Stimulated activated CD4-positive, alpha-beta T cell treated with anti-CD3 and anti-CD28 coated beads, Interleukin-2, amount 100 ng/mL, for 24 hours (primary cell): ENCODE data around the gene MYO1B.
"Not testable (repeated sequence)": the region's sequence is repeated elsewhere in the genome, so short reads cannot be mapped to it uniquely, and the experiment has no call there.

Experiments used
- DNase-seq, 2 donors: peaks; one replicate each; pipeline ENCODE4 v3.0.0-alpha.2; 2020

The MYO1B gene

DNA sequence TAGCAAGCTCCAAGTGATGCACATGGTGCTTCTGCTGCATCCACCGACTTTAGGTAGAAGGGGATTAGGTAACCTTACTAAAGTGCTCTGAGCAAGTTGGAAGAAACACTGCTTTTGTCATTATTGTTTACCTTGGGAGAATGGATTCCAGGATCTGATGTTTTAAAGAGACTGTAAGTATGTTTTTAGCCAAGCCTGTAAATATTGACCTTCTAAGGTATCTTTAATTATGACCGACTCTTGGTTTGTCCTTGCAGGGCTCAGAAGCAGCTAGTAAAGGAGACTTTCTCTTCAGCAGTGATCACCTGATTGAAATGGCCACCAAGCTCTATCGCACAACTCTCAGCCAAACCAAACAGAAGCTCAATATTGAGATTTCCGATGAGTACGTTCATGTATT lies 170.7 kb downstream of the MYO1B start:
- no peak for DNase-seq

DNA sequence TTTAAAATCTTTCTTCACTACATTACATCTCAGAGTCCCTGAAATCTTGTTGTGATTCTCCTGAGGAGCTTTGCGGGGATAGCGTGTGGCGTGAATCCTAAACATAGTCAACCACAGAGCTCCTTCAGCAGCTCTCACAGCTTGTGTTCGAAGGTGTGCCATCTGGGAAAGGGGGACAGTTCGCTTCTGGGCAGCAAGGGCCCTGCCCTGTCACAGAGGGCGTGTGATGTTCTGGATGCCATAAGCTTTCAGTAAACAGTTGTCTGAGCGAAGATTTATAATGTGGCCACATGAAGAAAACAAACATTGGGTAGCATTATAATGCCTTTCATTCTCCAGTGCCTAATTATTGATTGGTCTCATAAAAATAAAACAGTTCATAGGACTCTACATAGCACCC lies 172.5 kb downstream of the MYO1B start:
- no peak for DNase-seq

- no peak for DNase-seq
Observed at GRCh38 chr2:191421950-191422349, 176.7 kb downstream of the MYO1B start.

GRCh38 chr2:191427031-191427430 lies 181.8 kb downstream of the MYO1B start:
- no peak for DNase-seq

DNA sequence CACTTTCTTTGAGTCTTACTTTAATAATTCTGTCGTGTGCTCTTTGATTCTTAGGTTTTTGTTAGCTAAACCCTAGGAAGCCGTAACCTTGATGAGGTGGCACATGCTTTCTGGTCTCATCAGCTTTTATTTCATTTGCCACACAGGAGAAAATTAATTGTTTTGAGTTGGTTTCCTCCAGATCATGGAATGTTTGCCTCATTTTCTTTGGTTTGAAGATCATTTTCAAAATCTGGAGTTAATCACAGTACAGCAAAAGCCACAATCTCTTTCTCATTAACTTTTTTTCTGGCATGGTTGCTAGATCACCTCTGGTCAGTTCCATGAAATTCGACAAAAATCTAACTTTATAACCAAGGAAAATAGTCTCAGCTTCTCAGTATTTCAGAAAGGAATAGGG lies 182.9 kb downstream of the MYO1B start:
- no peak for DNase-seq

DNA sequence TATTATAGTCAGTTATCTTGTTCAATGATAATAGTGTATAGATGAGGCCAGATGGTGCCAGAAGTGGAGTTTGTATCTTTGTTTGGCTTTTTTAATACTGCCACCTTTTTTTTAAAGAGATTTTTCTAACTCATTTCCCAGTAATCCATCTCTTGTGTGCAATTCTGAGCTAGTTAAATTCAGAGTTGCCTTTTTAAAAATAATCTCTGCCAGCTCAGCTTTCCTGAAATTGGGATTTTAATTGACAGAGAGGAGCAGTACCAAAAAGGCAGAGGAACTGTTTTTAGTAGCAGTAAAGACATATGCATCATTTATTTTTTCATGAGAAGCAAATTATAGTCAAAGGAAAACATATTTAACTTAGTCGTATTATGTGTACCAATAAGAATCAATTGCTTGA lies 185.3 kb downstream of the MYO1B start:
- DNase-seq = no peak

DNA sequence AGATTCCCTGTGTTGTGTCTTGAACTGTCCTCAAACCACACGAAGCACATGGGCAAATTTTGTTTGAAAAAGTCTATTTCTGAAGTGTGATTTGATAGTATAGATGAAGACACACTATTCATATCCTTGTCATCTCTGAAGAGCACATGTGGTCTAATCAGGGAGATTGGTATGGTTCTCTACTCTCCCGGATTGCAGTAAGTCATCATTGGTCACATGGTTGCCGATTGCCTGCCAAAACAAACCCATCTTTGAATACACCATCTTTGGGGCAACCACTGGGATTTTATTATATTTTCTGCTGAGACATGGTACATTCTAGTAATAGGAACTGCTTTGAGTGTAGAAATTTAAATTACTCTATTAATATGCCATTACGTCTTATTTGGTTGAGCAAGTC lies 186.9 kb downstream of the MYO1B start:
- no peak for DNase-seq

DNA sequence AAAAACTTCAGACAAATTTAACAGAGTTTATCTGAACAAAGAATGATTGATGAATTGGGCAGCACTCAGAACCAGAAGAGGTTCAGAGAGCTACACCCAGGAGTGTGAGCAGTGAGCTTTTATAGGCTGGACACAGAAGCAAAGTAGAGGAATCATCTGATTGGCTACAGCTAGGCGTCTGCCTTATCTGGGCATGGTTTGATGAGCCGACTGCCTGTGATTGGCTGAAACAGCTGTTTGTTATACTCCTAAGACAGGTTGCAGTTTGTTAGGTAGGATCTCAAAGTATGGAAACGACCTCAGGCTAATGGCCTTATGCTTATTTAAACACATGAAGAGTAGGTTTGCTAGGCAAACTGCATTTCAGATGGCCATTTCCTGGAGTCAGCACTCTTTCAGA lies 188.9 kb downstream of the MYO1B start:
- DNase-seq = no peak

DNA sequence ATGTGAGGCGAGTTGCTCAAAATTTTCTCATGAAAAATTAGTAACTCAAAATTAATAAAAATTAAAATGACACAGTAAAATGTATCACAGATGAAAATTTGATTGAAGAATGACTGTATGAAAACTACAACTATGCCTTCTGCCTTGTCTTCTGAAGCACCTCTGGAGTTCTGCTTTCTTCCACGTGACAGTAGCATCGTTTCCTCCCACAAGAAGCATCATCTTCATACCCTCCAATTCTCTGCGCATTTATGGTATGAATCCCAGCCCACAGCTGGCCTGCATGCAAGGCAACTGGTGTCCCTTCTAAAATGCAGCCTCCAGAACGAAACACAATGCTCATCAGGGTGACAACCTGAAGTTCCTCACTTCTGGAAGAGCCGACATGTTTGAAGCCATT lies 189.9 kb downstream of the MYO1B start:
- no peak for DNase-seq

DNA sequence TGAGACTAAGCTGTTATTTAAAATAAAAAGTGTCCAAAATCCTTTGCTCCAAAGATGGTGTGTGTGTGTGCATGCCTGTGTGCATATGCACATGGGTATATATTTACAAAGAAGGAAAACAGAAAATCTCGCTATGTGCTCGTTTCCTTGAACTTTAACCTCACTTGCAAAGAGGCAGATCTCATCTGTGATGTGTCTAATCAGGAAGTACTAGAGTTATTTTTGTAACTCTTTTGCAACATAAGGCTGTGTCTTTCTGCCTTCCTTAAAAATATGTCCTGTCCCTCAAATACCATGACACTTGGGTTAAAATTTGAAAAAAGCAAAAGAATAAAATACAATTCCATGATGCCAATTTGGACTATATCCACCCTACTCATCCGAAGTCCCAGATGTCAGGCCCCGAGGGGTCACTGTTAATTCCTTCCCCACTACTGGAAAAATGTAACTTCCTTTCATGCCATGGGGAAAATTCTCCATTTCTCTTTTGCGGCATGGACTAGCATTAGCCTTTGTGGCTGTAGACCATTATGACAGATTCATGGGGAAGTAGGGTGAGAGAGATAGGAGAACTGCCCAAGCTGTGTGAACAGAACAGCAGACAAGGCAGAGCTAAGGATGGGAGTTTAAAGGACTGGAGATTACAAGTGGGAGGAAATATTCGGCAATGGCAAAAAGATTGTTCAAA lies 191.3 kb downstream of the MYO1B start:
- DNase-seq = no peak

DNA sequence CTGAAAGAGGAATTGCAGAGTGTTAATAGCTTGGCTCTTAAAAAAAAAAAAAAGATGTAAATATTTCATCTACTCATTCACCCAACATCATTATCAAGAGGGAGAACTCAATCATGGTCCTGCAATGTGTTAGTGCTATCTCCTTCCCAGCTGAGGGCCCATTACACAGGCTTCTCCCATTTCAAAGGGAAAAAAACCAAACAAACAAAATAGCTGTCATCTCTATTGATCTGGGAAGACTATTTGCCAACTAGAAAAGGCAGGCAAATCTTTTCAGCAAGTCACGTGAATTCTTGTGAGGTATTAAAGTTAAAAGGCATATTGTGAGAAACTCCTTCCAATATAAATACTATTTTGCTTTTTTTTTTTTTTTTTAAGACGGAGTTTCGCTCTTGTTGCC lies 194.3 kb downstream of the MYO1B start:
- no peak for DNase-seq

GRCh38 chr2:191441496-191442214 lies 196.5 kb downstream of the MYO1B start:
- DNase-seq = no peak

DNA sequence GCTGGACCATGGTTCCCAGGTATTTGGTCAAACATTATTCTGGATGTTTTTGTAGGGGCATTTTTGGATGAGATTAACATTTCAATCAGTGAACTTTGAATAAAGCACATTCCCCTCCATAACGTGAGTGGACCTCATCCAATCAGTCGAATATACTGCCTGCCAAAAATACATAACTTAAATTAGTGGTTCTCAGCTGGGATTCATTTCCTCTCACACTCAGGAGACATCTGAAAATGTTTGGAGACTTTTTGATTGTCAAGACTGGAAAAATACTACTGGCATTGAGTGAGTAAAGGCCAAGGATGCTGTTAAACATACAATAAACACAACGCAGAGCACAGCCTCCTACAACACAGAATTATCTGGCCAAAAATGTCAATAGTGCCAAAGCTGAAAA lies 198.2 kb downstream of the MYO1B start:
- no peak for DNase-seq

DNA sequence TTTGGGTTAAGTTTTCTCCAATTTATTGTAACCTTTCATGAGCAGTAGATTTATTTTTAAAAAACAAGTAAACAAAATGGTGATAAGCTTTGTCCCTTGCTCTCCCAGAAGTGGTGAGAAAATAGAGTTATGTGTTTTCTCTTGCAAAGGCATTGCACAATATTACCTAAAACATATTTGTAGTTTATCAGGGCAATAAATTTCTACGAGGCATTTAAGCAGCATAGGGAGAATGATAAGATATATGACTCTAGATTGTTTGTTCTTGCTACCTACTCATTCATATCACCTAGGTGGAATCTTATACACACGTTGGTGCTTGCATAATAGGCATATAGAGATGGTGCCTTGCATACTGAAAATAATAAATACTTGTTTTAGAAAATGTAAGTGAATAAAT lies 201.7 kb downstream of the MYO1B start:
- no peak for DNase-seq

DNA sequence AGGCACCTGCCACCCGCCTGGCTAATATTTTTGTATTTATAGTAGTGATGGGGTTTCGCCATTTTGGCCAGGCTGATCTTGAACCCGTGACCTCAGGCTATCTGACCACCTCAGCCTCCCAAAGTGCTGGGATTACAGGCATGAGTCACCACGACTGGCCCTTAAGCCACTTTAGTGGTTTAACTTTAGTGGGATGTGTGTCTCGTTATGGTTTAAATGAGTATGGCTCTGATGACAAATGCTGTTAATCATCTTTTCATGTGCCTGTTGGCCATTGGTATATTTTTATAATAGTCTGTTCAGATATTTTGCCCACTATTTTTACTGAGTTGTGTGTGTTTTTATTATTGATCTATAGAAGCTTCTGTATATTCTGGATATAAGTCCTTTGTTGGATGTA lies 205.9 kb downstream of the MYO1B start:
- DNase-seq = no peak

DNA sequence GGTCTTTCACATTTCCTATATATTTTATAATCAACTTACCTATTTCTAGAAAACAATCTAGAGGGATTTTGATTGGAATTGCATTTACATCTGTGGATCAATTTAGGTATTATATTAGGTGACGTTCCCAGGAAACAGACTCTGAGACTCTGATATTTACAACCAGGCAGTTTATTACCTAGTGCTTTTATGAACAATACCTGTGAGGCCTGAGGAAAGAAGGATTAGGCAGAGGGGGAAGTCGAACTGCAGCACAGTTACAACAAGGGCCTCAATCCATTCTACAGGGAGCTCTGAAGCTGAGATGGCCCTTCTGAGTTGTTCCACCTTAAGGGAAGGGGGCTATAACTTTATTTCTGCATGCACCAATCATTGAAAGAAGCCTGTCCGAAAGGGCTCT lies 206.9 kb downstream of the MYO1B start:
- DNase-seq = no peak

- DNase-seq = no peak
Observed at GRCh38 chr2:191453761-191454160, 208.6 kb downstream of the MYO1B start.

DNA sequence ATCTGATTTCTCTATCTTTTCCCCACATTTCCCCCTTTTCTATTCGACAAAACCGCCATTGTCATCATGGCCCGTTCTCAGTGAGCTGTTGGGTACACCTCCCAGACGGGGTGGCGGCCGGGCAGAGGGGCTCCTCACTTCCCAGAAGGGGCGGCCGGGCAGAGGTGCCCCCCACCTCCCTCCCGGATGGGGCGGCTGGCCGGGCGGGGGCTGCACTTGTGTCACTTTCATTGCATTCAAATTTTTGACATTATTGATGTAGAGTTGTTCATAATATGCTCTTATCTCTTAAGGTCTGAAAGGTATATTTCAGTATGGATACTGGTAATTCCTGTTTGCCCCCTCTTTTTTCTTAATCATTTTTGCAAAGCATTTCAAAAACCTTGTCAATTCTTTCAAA lies 211.3 kb downstream of the MYO1B start:
- not testable (repeated sequence) for DNase-seq

DNA sequence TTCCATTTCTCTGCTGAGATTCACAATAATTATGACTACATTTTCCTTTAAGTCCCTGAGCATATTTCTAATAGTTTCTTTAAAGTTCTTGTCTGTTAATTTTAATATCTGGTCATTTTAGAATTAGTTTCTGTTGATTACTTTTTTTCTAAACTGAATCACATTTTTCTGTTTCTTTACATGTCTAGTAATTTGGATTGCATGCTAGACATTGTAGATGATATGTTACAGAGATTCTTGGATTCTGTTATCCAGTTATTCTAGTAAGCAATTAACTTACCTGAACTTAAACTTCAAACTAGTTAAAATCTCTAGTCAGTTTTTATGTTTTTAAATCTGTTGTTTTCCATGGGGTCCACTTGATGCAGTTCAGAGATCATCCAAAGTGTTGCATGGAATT lies 214.0 kb downstream of the MYO1B start:
- no peak for DNase-seq

- no peak for DNase-seq
Observed at GRCh38 chr2:191462370-191462769, 217.2 kb downstream of the MYO1B start.

DNA sequence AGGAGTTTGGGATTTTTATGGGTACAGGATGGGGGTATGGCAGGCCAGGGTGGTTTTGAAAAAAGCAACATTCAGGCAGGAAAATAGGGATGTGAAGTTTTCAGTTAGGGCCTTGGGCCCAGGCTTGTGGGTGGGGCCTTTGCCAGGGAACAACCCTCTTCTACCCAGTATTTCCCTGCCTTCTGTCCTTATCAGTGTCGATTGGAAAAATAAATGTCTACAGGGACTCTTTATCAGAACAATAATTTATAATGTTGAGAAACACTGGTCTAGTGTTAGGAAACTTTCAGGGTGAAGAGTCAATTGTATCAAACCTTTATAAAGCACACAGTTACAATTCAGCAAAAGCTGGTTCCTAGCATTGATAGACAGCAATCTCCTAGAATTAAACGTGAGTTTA lies 218.6 kb downstream of the MYO1B start:
- DNase-seq = no peak

- DNase-seq = no peak
Observed at GRCh38 chr2:191465766-191466420, 220.7 kb downstream of the MYO1B start.

DNA sequence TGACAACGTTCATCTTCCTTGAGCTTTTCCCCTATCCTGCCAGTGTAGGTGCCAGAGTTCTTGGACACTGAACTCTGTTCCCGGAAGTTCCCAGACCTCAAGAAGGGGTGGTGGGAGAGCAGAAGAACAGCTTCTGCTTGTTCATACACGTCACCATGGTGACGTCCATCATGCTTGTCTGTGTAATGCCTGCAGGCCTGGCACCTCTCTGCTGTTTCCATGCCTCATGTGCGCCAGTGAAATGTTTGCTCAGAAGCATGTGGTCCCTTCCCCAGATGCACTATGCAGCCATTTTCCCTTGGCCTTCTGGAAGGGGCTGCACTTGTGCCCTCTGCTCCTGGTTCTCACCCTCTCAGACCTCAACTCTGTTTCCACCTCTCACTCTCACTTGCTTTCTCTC lies 221.9 kb downstream of the MYO1B start:
- DNase-seq = no peak

GRCh38 chr2:191470306-191470705 lies 225.1 kb downstream of the MYO1B start:
- no peak for DNase-seq
